HG03039 (cell line): ENCODE measurements around the gene RBMX.
"Not testable (repeated sequence)": the region's sequence is repeated elsewhere in the genome, so short reads cannot be mapped to it uniquely, and the experiment has no call there.

ENCODE experiments used
- ATAC-seq: cut with Tn5 transposase; IDR thresholded peaks from one replicate; pipeline ENCODE4 v1.9.1; 2021; ENCODE audit warnings: mild to moderate bottlenecking, moderate library complexity; ENCODE audit not compliant: unreplicated experiment

RBMX gene

DNA sequence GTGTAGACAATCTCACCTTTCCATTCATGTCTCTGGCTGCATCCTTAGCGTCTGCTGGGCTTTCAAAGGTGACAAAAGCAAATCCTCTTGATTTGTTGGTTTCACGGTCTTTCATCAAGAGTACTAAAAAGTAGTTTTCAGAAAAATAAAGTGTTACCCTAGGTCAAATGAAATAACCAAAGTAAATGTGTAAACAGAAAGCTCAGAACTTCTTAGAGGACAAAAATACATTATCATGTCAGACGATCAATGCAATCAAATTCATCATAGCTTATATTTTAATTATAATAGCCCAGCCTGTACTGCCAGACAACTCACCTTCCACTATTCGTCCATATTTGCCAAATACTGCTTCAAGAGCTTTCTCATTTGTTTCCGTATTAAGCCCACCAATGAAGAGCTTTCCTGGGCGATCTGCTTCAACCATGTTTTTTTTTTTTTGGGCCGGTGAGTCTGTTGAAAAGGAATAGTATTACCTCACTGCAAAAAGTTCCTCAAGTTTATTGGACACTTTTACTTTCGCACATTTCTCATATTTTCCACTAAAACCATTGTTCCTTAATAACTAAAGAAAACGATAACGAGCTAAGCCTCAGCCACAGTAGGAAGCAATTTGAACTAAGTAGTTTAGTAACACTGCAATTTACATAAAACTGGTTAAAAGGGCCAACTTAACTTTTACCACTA lies 1.4 kb downstream of the RBMX start:
- ATAC-seq = no peak

DNA sequence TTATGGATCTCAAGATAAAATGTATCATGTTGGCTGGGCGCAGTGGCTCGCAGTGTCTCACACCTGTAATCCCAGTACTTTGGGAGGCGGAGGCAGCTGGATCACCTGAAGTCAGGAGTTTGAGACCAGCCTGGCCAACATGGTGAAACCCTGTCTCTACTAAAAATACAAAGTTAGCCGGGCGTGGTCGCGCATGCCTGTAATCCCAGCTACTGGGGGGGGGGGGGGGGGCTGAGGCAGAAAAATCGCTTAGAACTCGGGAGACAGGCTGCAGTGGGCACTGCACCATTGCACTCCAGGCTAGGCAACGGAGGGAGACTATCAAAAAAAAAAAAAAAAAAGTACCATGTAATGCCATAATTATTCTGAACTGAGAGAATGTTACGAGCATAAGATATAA lies 2.1 kb downstream of the RBMX start:
- ATAC-seq = no peak

DNA sequence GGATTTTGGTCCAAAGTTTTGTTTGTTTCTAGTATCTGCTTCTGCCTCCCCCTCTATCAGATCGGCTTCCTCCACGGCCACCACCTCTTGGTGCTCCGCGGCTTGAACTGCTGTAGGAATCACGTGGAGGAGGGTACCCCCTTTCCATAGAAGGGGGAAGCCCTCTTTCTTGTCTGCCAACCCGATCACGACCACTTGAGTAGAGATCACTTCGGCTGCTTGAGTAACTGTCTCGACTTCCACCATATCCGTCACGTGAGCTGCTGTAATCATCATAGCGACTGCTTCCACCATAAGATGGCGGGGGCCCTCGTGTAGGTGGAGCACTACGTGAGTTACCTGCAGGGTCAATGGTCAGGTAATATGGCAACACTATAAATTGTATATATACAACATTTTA lies 6.4 kb downstream of the RBMX start:
- ATAC-seq = not testable (repeated sequence)

DNA sequence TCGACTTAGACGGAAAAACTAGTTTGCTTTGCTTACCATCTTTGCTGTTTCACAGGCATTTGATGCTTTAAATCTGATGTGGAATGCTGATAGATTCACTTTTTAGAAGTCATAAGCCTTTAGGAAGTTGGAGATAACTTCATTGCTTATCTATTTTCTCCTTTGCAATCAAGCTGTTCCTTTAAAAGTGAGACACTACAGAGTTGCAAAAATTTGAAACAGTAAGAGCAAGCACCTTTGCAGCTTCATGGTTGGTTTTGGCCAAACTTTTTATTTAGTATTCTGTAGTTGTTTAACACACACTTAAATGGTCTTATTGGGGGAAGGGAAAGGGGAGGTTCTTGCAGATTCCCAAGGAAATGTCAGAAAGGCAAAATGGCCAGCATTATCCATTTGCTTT lies 7.3 kb downstream of the RBMX start:
- ATAC-seq = not testable (repeated sequence)

DNA sequence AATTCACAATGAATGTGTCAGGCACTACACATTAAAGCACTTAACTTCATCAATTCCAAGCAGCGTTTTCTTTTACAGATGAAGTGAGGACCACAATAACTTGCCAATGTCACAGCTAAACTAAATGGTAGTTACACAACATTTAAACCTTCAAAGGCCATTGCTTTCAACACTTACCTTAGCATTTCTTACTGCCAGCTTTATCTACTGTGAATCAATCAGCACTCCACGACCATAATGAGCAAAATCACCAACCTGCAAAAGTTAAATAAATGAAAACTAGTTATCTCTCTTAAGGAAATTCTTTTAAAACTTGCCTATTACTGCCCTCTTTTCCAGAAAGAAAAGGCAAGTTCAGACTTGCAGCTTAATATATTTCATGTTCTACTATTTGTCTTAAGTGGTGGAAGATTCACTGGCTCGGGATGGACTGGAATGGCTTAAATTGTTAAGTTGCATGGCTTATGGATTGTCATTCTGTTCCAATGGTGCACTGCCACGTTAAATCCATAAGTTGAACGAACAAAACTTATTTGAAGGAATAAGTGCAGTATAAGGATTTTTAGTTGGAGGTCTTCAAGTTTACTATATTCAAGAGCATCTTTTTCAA lies 8.3 kb downstream of the RBMX start:
- no peak for ATAC-seq

DNA sequence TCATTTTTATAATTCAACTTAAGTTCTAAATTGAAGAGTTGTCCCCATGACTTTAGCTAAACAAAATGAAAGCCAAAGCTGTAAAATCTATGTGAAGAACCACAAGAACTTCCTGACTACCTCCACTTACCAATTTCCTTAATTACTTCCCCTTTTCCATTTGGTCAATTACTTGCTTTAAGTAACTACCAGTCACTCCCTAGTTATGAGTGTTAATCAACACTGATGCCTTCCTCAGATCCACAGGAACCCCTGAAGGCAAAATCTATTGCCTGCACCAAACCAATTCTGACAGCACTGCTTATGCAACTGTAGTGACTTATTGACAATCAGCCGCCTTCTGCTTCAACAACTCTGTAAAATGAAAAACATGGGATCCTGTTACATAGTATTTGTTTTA lies 10.5 kb downstream of the RBMX start:
- ATAC-seq = no peak

DNA sequence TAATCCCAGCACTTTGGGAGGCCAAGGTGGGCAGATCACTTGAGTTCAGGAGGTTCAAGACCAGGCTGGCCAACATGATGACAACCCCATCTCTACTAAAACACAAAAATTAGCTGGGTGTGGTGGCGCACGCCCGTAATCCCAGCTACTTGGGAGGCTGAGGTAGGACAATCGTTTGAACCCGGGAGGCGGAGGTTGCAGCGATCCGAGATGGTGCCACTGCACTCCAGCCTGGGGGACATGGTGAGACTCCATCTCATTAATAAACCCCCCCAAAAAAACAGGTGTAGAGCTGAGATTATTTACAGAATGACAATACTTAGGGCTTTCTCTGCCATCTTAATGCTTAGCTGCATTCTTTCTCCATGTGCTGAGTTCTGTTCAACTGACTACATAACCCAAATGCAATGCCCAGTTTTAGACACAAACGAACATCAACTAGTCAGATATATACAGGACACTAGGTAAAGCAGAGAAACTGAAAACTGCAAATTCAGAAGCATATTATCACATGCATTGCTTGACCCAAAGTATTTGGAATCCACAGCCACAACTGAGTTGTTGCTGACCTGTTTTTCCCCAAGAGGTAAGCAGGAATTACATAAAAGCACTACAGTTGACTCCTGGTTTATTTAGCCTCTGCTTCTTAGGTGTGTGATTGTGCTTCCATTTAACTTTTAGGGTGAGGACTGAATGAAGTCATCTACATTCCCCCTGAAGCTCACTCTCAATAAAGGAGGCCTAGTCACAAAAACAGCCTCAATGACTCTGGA lies 12.1 kb downstream of the RBMX start:
- no peak for ATAC-seq

DNA sequence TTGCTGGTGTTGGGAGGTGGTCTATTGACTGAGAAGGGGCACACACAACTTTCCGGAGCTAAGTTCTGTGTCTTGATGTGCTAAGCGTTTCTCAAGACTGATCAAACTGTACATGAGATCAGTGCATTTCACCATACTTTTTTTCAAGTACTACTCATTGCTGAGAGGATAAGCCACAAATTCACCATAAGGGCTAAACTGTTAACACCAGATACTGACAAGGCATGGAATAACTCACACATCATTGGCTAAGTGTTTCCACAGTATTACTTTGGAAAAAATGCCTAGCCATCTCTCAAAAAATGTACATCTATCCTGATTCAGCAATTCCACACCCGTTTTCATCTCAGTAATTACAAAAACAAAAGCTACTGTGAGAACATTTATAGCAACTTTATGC lies 13.0 kb downstream of the RBMX start:
- no peak for ATAC-seq

DNA sequence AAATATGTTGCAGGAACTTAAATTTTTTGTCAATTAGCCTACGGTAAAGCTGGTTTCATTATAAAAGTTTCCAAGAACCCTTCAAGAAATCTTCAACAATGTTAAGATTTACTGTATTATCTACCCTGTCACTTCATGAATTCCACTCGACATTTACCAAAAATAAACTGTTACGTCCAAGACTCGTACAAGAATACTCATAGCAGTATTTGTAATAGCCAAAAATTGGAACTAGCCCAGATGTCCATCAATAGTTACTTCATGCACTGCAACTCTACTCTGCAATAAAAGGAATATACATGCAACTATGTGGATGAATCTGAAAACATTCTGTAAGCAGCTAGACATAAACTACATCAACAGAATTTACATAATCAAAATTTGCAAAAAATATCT lies 13.4 kb downstream of the RBMX start:
- ATAC-seq = no peak

DNA sequence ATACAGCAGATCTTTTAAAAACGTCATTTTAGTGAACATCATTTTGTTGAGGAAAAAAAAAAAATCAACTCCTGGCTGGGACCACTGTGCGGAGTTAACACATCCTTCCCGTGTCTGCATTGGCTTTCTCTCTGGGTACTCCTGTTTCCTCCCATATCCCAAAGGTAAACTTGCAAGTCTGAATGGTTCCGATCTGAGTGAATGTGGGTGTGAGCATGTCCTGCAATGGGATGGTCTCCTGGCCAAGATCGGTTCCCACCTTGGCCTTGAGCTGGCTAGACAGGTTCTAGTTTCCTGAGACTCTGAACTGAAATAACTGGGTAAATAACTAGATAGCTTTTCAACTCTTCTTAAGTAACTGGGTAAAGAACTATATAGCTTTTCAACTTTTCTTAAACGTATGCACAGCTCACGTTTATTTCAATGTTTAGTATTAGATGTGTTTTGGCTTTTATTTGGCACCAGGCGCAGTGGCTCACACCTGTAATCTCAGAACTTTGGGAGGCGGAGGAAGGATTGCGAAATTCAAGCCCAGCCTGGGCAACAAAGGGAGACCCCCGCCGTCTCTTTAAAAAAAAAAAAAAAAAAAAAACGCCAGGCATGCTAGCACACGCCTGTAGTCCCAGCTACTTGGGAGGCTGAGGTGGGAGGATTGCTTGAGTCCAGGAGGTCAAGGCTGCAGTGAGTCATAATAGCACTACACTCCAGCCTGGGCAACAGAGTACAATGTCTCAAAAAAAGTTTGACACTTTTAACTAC lies 14.0 kb downstream of the RBMX start:
- no peak for ATAC-seq

DNA sequence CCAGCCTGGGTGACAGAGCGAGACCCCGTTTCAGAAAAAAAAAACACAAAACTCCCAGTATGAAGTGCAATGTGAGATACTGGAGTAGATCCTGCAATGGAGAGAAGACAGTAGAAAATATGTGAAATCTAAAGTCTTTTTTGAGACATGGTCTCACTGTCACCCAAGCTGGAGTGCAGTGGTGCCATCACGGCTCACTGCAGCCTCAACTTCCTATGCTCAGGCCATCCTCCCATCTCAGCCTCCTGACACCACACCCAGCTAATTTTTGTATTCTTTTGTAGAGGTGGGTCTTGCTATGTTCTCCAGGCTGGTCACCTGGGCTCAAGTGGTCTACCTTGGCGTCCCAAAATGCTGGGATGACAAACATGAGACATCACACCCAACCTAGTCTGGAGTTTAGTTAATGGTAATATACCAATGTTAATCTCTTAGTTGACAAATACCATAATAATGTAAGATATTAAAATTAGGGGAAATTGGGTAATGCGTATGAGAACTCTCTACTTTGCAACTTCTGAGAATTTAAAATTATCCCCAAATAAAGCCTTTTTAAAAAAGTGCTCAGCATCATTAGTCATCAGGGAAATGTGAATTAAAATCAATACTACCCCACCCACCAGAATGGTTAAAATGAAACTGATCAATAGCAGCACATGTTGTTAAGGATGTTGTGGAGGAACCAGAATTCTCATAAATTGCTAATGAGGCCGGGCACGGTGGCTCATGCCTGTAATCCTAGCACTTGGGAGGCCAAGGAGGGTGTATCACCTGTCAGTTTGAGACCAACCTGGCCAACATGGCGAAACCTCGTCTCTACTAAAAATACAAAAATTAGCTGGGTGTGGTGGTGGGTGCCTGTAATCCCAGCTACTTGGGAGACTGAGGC lies 15.0 kb downstream of the RBMX start:
- no peak for ATAC-seq

DNA sequence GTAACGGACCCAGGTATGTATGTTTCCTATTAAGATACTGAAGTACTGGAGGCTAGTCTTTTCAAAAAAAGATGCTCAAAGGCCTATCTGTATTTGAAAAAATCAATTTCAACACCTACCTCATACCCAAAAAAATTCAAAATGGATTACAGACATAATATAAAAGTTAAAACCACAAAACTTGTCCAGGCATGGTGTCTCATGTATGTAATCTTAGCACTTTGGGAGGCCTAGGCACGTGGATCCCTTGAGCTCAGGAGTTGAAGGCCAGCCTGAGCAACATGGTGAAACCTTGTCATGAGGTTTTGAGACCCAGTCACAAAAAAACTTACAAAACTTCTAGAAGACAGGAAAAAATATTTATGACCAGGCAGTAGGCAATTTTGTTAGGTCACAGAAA lies 16.7 kb downstream of the RBMX start:
- no peak for ATAC-seq

DNA sequence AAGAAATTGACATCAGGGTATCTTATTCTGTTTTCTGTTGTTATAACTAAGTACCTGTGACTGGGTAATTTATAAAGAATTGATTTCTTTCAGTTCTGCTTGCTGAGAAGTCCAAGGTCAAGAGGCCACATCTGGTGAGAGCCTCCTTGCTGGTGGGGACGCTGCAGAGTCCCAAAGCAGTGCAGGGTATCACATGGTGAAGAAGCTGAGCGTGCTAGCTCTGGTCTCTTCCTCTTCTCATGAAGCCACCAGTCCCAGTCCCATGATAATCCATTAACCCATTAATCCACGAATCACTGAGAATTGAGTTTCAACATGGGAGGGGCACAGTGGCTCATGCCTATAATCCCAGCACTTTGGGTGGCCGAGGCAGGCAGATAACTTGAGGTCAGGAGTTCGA lies 18.0 kb downstream of the RBMX start:
- no peak for ATAC-seq

DNA sequence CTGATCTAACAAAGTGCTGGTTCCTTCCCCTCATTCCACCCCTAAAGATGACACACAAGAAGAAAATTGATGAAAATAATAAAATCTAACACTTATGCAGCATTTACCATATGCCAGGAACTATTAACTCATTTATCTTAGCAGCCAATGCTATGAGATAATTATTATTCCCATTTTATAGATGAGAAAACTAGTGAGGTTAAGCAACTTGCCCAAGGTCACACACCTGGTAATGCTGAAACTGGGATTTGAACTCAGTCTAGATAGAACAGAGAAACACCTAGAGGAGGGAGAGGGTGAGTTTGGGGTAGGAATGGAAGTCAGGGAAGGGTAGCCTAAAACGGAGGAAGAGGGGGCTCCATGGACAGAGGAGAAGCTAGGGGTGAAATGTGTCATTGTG lies 18.6 kb downstream of the RBMX start:
- no peak for ATAC-seq

DNA sequence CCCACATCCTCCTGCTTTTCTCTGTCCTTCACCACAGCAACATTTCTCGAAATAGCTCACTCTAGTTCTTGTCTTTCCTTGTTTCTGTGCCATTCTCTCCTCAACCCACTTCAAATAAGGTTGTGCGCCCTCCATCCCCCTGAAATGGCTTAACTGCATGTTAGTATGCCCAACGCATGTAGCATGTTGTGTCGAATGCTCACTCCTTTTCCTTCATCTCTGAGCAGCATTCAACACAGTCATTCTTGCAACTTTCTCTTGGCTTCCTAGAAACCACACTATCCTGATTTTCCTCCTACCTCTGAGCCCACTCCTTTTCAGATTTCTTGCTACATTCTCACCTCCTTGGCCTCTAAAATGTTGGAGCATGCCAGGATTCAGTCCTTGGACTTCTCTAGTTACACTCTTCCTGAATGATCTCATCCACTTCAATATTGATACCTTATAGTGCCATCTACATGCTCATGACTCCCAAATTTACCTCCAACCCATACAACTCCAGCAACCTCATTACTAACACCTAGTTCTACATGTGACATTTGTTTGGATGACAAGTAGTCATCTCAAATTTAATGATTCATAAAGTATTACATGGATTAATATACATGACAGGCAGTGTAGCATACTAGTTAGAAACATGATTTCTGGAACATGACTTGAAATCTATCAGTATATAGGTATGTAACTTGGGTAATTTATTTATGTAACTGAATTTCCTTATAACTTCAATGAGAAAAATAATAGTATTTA lies 22.3 kb downstream of the RBMX start:
- ATAC-seq = no peak

DNA sequence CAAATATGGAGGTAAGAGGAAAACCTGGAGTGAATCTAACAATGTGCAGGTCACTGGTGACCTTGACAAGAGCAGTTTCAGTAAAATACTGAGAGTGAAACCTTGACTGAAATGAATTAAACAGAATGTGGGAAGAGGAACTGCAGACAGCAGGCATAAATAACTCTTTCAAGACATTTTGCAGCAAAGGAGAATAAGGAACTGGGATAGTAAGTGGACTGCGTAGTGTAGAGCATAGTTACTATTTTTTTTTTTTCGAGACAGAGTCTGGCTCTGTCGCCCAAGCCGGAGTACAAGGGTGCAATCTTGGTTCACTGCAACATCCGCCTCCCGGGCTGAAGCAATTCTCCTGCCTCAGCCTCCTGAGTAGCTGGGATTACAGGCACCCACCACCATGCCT lies 24.0 kb downstream of the RBMX start:
- peak; percentile 64 for ATAC-seq

DNA sequence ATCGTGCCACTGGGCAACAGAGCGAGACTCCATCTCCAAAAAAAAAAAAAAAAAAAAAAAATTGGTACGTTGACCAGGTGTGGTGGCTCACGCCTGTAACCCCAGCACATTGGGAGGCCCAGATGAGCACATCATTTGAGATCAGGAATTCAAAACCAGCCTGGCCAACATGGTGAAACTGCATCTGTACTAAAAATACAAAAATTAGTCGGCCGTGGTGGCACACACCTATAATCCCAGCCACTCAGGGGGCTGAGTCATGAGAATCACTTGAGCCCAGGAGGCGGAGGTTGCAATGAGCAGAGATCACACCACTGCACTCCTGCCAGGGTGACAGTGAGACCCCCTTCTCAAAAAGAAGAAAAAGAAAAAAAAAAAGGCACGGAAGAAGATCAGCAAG lies 24.5 kb downstream of the RBMX start:
- ATAC-seq = no peak

DNA sequence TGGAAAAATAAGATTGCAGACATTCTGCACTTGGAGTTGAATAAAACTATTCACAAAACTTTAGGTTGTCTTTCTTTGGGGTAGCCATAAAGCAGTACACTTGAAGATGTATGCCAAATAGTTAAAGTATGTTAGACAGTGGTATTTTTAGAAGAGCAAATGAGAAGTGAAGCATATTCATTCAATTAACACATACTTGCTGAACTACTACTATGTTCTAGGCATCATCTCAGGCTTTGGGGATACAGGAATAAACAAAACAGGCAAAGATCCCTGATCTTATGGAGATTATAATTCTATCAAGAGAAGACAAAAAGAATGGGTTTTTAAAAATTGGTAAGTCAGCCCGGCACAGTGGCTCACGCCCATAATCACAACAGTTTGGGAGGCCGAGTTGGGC lies 29.0 kb downstream of the RBMX start:
- ATAC-seq = no peak

DNA sequence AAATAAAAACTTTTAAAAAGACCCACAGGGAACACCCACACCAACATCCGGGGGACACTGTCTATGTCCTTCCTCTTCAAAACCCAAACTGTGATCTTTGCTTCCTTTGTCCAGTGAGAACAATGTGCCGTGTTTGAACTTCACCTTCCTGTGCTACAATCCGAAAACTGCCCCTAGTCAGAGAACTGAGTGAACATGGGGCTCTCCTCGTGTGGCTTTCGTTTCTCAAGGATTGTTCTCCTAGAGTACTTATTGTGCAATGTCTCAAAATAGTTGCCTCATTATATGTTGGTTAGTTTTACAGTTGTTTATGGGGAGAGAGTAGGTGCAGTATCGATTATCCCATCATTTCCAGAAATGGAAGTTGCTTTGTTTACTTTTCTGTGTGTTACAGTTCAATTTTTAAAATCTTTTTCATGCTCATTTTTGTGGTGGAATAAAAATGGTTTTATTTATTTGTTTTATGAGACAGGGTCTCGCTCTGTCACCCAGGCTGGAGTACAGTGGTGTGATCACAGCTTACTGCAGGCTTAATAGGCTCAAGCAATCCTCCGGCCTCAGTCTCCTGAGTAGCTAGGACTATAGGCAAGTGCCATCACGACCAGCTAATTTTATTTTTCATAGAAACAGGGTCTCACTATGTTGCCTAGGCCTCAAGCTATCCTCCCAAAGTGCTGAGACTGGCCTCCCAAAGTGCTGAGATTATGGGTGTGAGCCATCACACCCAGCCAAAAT lies 29.9 kb downstream of the RBMX start:
- no peak for ATAC-seq
